ENCODE data around the gene SORBS1.

Gene SORBS1

DNA sequence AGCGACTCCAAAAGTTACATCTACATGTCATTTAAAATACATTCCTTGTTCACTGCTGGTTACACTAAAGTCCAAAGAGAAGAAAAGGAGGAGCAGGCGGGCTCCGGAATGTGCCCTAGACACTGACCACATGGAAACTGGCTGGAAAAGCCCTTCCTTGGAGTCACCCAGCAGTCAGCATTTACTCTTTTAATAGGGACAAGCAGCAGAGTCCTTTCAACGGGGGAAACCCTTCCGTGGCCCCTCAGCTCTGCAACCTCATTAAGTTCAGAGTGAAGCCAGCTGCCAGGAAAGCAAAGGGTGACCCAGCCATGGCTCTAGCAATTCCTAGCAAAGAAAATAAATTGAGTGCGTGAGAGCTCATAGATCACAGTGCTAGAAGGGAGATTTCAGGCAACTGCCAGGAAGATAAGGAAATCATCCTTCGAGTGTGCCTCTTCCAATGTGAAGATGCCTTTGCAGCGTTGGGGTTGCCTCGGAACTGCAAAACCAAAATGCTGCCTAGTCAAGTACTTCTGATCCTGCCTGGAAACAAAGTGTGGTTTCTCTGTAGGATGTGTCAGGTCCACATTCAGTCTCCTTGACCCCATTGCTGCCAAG, 101.6 kb downstream of the SORBS1 start:
- Histone ChIP-seq H2AFZ (ENCODE audit: low read depth) (no peak overlapping the region), H4K20me1 (ENCODE audit: insufficient read depth) (no peaks in the 10 kb centered on the region), H3K27ac (no peak overlapping the region), H3K9ac (no peak overlapping the region), H3K27me3 (ENCODE audit: insufficient read depth, low read depth) (no peaks in the 10 kb centered on the region), H3K36me3 (ENCODE audit: insufficient read depth) (no peaks in the 10 kb centered on the region), H3K4me3 (IDR thresholded peaks at IDR 0.05; ENCODE audit: insufficient read depth, low read depth, low read length) (no peak overlapping the region), H3K4me1 (ENCODE audit: low read depth, poor library complexity, severe bottlenecking) (no peaks in the 10 kb centered on the region), H3K79me2 (ENCODE audit: insufficient read depth, low read depth) (no peaks in the 10 kb centered on the region), H3K4me2 (no peak overlapping the region)
- TF ChIP-seq, protein P1, sequence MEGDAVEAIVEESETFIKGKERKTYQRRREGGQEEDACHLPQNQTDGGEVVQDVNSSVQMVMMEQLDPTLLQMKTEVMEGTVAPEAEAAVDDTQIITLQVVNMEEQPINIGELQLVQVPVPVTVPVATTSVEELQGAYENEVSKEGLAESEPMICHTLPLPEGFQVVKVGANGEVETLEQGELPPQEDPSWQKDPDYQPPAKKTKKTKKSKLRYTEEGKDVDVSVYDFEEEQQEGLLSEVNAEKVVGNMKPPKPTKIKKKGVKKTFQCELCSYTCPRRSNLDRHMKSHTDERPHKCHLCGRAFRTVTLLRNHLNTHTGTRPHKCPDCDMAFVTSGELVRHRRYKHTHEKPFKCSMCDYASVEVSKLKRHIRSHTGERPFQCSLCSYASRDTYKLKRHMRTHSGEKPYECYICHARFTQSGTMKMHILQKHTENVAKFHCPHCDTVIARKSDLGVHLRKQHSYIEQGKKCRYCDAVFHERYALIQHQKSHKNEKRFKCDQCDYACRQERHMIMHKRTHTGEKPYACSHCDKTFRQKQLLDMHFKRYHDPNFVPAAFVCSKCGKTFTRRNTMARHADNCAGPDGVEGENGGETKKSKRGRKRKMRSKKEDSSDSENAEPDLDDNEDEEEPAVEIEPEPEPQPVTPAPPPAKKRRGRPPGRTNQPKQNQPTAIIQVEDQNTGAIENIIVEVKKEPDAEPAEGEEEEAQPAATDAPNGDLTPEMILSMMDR (conservative IDR thresholded peaks at IDR 0.05; ENCODE audit: low read depth, low read length): no peak

DNA sequence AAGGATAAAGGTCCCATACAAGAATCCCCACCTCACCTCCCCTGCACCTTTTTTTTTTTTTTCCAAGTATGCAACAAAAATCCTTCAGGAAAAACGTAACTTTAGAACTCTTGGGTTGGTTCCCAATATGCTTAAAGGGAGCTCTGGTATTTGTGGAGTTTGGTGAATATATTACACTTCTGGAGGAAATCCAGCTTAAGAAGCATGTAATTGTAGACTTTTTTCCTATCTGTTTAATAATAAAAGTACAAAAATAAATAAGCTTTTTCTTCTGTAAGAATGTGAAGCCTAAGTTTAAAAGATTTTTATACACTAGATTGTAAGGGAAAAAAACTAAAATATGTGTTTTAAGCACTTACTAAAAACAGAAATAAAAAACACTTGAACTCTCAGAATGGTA, 102.3 kb downstream of the SORBS1 start:
- H2AFZ ChIP-seq (ENCODE audit: low read depth): no peak overlapping the region
- H3K27me3 ChIP-seq (ENCODE audit: insufficient read depth, low read depth): no peaks in the 10 kb centered on the region
- H3K79me2 ChIP-seq (ENCODE audit: insufficient read depth, low read depth): no peaks in the 10 kb centered on the region
- no peaks in the 10 kb centered on the region for H3K4me1 ChIP-seq (ENCODE audit: low read depth, poor library complexity, severe bottlenecking)
- TF ChIP-seq, protein P1 (conservative IDR thresholded peaks at IDR 0.05; ENCODE audit: low read depth, low read length): no peak
- no peak overlapping the region for H3K4me2 ChIP-seq
- H3K36me3 ChIP-seq (ENCODE audit: insufficient read depth): no peaks in the 10 kb centered on the region
- no peak overlapping the region for H3K9ac ChIP-seq
- H3K27ac ChIP-seq: no peak overlapping the region
- no peaks in the 10 kb centered on the region for H4K20me1 ChIP-seq (ENCODE audit: insufficient read depth)
- H3K4me3 ChIP-seq (IDR thresholded peaks at IDR 0.05; ENCODE audit: insufficient read depth, low read depth, low read length): no peak overlapping the region

- Histone ChIP-seq H3K4me1 (ENCODE audit: low read depth, poor library complexity, severe bottlenecking) (no peaks in the 10 kb centered on the region), H3K4me3 (IDR thresholded peaks at IDR 0.05; ENCODE audit: insufficient read depth, low read depth, low read length) (no peak overlapping the region), H3K36me3 (ENCODE audit: insufficient read depth) (no peaks in the 10 kb centered on the region), H3K4me2 (no peak overlapping the region), H3K27me3 (ENCODE audit: insufficient read depth, low read depth) (no peaks in the 10 kb centered on the region), H3K9ac (no peak overlapping the region), H3K27ac (no peak overlapping the region), H3K79me2 (ENCODE audit: insufficient read depth, low read depth) (no peaks in the 10 kb centered on the region), H4K20me1 (ENCODE audit: insufficient read depth) (no peaks in the 10 kb centered on the region), H2AFZ (ENCODE audit: low read depth) (no peak overlapping the region)
- TF ChIP-seq, protein P1 (conservative IDR thresholded peaks at IDR 0.05; ENCODE audit: low read depth, low read length): no peak
Measured at GRCh38 chr10:95458014-95458413, 103.2 kb downstream of the SORBS1 start.

- H3K4me2 ChIP-seq: no peak overlapping the region
- no peaks in the 10 kb centered on the region for H3K79me2 ChIP-seq (ENCODE audit: insufficient read depth, low read depth)
- TF ChIP-seq, protein P1 (conservative IDR thresholded peaks at IDR 0.05; ENCODE audit: low read depth, low read length): no peak
- no peak overlapping the region for H2AFZ ChIP-seq (ENCODE audit: low read depth)
- H3K27ac ChIP-seq: no peak overlapping the region
- no peaks in the 10 kb centered on the region for H3K4me1 ChIP-seq (ENCODE audit: low read depth, poor library complexity, severe bottlenecking)
- H3K27me3 ChIP-seq (ENCODE audit: insufficient read depth, low read depth): no peaks in the 10 kb centered on the region
- H4K20me1 ChIP-seq (ENCODE audit: insufficient read depth): no peaks in the 10 kb centered on the region
- H3K4me3 ChIP-seq (IDR thresholded peaks at IDR 0.05; ENCODE audit: insufficient read depth, low read depth, low read length): no peak overlapping the region
- no peaks in the 10 kb centered on the region for H3K36me3 ChIP-seq (ENCODE audit: insufficient read depth)
- no peak overlapping the region for H3K9ac ChIP-seq
Measured at GRCh38 chr10:95457319-95457886, 103.8 kb downstream of the SORBS1 start.

Data from KMS-11 (cell line).